ENCODE measurements around the gene CCDC69. TPM values are rescaled to one million over a fixed set of nuclear protein-coding genes. Genes with fewer than 3 reads are reported as not detected.

Gene CCDC69
- total RNA-seq, 2 experiments from 2014 or later, result 33.0 to 34.5 TPM

DNA sequence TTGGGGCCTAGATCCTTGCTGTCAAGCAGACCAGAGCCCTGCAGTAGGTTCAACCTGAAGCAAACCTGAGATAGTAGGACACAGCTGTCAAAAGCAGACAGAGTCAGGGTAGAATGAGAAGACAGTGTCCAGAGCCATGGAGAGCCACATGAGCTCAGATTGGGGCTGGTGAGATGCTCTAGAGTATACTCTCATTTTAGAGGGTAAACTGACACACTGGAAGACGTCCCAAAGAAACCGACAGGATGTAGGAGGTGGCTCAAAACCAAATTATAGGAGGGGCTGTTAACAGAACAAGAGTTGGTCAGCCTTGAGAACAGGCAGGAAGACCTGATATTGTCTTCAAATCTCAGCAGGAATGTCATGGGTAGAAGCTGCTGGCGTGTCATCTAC lies 11.5 kb downstream of the CCDC69 start:
- Mint-ChIP-seq H3K27me3 (no peaks in the 10 kb centered on the region), H3K4me3 (peak overlapping the region; percentile 88), H3K9me3 (no peaks in the 10 kb centered on the region), H3K36me3 (ENCODE audit: low read depth) (peaks cover 39% of the 10 kb centered on the region), H3K27ac (peak overlapping the region; percentile 99), H3K4me1 (ENCODE audit: low read depth) (peaks cover 75% of the 10 kb centered on the region)
- CTCF ChIA-PET, result interaction anchor here (1.6 to 5.5 kb wide), 7 partner anchors 10 to 97 kb away, joined by 3 to 47 read pairs (median 17); partner anchors contain the start of gene CCDC69
- intact Hi-C loops (cut with micrococcal nuclease), result loop anchor here (2.0 to 5.0 kb wide), 3 partner anchors 40 to 130 kb away; partner anchors contain the start of genes GM2A and TNIP1
- TF ChIP-seq, protein P1, sequence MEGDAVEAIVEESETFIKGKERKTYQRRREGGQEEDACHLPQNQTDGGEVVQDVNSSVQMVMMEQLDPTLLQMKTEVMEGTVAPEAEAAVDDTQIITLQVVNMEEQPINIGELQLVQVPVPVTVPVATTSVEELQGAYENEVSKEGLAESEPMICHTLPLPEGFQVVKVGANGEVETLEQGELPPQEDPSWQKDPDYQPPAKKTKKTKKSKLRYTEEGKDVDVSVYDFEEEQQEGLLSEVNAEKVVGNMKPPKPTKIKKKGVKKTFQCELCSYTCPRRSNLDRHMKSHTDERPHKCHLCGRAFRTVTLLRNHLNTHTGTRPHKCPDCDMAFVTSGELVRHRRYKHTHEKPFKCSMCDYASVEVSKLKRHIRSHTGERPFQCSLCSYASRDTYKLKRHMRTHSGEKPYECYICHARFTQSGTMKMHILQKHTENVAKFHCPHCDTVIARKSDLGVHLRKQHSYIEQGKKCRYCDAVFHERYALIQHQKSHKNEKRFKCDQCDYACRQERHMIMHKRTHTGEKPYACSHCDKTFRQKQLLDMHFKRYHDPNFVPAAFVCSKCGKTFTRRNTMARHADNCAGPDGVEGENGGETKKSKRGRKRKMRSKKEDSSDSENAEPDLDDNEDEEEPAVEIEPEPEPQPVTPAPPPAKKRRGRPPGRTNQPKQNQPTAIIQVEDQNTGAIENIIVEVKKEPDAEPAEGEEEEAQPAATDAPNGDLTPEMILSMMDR (IDR thresholded peaks at IDR 0.05), result no peak
- ATAC-seq, result peak; percentile 13
- POLR2A ChIA-PET, result interaction anchor here (0.8 to 6.1 kb wide), 7 partner anchors 10 to 126 kb away, joined by 3 to 85 read pairs (median 4); partner anchors contain the start of gene CCDC69
- no peak for DNase-seq

DNA sequence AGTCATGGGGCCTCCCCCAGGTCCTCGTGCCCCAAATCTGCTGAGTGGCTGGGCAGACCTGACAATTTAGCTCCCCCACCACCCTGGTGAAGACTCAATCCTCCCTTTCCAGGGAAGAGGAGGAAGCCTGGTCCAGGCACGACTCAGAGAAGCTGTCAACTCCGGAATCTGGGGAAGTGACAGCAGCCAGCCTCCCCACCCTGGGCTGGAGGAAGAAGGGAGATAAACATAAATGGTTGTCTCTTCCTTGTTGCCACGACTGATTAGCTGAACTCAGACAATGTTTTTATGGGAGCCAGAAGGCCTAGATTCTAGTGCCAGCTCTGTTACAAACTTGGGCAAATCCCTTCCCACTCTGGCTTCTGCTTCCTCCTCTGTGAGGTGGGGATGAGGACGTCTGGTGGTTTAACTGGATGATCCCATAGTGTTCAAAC lies 15.4 kb downstream of the CCDC69 start:
- Mint-ChIP-seq H3K36me3 (ENCODE audit: low read depth) (peaks cover 13% of the 10 kb centered on the region), H3K4me1 (ENCODE audit: low read depth) (peaks cover 66% of the 10 kb centered on the region), H3K27me3 (no peaks in the 10 kb centered on the region), H3K9me3 (no peaks in the 10 kb centered on the region), H3K27ac (peak overlapping the region; percentile 89), H3K4me3 (peak overlapping the region; percentile 15)
- peak; percentile 23 for DNase-seq
- no peak for ATAC-seq
- POLR2A ChIA-PET, result interaction anchor here (0.8 to 1.3 kb wide), 5 partner anchors 12 to 69 kb away, joined by 3 to 5 read pairs (median 3); no protein-coding TSS in a partner anchor
- intact Hi-C loops (cut with micrococcal nuclease), result no loop called here
- CTCF ChIA-PET, result interaction anchor here (0.8 to 1.9 kb wide), 7 partner anchors 12 to 108 kb away, joined by 3 to 7 read pairs (median 3); partner anchors contain the start of gene CCDC69
- TF ChIP-seq, protein P1 (IDR thresholded peaks at IDR 0.05), result no peak

DNA sequence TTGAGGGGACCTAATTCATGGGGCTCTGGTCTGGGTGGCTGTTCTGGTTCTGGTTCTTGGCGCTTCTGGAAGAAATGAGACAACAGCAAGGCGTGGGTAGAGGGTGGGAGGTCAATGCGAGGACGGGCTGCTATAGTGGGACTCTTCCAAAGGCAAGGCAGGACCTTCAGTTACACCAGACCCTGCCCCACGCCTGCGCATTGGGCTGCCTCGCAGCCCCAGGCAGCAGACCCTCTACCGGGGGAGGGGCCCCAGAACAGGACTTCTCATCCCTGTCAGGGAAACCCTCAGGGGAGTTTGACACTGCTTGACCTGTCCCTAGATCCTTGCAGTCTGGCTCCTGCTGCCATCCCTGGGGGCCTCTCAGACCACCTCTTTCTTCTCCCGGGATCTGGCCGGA lies 18.5 kb downstream of the CCDC69 start:
- intact Hi-C loops (cut with micrococcal nuclease), result no loop called here
- ChIA-PET CTCF (interaction anchor here (0.7 to 1.2 kb wide), 3 partner anchors 33 to 90 kb away, joined by 4 read pairs; no protein-coding TSS in a partner anchor), POLR2A (no interaction called here)
- DNase-seq (no peak), ATAC-seq (no peak)
- Mint-ChIP-seq H3K36me3 (ENCODE audit: low read depth) (peaks cover 15% of the 10 kb centered on the region), H3K9me3 (no peaks in the 10 kb centered on the region), H3K4me1 (ENCODE audit: low read depth) (peaks cover 65% of the 10 kb centered on the region), H3K27me3 (no peaks in the 10 kb centered on the region), H3K4me3 (no peak overlapping the region), H3K27ac (peak overlapping the region; percentile 63)
- TF ChIP-seq, protein P1 (IDR thresholded peaks at IDR 0.05), result no peak

DNA sequence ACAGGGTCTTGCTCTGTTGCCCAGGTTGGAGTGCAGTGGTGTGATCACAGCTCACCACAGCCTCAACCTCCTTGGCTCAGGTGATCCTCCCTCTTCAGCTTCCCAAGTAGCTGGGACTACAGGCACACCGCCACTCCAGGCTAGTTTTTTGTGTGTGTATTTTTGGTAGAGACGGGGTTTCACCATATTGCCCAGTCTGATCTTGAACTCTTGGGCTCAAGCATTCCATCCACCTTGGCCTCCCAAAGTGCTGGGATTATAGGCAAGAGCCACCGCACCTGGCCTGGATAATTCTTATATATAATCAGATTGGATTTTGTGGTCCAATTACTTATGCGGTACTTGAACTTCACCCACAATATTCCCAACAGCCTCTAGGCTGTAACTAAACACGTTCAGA lies 19.8 kb downstream of the CCDC69 start:
- H3K9me3 Mint-ChIP-seq, result no peaks in the 10 kb centered on the region
- peaks cover 56% of the 10 kb centered on the region for H3K4me1 Mint-ChIP-seq (ENCODE audit: low read depth)
- POLR2A ChIA-PET, result interaction anchor here (0.5 kb wide), 1 partner anchor 56 kb away, joined by 3 read pairs; no protein-coding TSS in a partner anchor
- no peak overlapping the region for H3K27ac Mint-ChIP-seq
- no peaks in the 10 kb centered on the region for H3K27me3 Mint-ChIP-seq
- TF ChIP-seq, protein P1 (IDR thresholded peaks at IDR 0.05), result no peak
- no peak overlapping the region for H3K4me3 Mint-ChIP-seq
- DNase-seq, result no peak
- ATAC-seq, result no peak
- H3K36me3 Mint-ChIP-seq (ENCODE audit: low read depth), result peaks cover 19% of the 10 kb centered on the region
- intact Hi-C loops (cut with micrococcal nuclease), result no loop called here
- CTCF ChIA-PET, result interaction anchor here (1.2 to 3.6 kb wide), 2 partner anchors 10 to 107 kb away, joined by 3 to 12 read pairs; no protein-coding TSS in a partner anchor

Measured in activated CD8-positive, alpha-beta T cell treated with anti-CD3 and anti-CD28 coated beads for 36 hours (primary cell).